A549 (cell line): ENCODE measurements around the gene PLXNA1. TPM values are rescaled to one million over a fixed set of nuclear protein-coding genes. Genes with fewer than 3 reads are reported as not detected.

Source experiments
- ATAC-seq, 2 experiments: fragments of 200-7000 bp in 1 of 2; fragments of >200 bp in 1 of 2; cut with Nextera tagmentation in 1 of 2; cut with Tn5 transposase in 1 of 2; 3 replicates each; pipeline versions ENCODE4 v1.8.0 to v1.9.1; 2018 to 2020; ENCODE audit warnings: mild to moderate bottlenecking in 1 of 2, moderate library complexity in 1 of 2
- CTCF ChIA-PET: fragments of 300-600 bp; sonication (Branson Sonifier 250); formaldehyde crosslinking; extraction: SDS; loops from one replicate; lab custom pipeline; 2021; ENCODE audit warnings: antibody characterized with exemption, inconsistent platforms; lab: Yijun Ruan, JAX
- POLR2A ChIA-PET: fragments of 350-600 bp; formaldehyde crosslinking; extraction: SDS; loops from one replicate; lab custom pipeline; 2021; ENCODE audit warnings: antibody characterized with exemption, inconsistent platforms; lab: Yijun Ruan, JAX
- DNase-seq, 2 experiments: peaks; one replicate each; pipeline versions ENCODE4 v3.0.0 to v3.0.0-alpha.2; 2011 to 2016; ENCODE audit warnings: low read depth in 1 of 2, low spot score in 1 of 2
- FAIRE-seq: peaks from 2 replicates; lab custom pipeline; 2011; peaks lifted over from hg19 to GRCh38; lab: Jason Lieb, UNC
- H3K27ac ChIP-seq, 2 experiments: fragments of >200 bp; sonication (Bioruptor Twin); formaldehyde crosslinking; 3 replicates each; pipeline ENCODE4 v1.5.1; 2016 to 2017
- H3K4me1 ChIP-seq: fragments of >200 bp; sonication (Bioruptor Twin); formaldehyde crosslinking; 3 replicates; pipeline ENCODE4 v1.6.1; 2016
- H3K4me2 ChIP-seq: fragments of >200 bp; sonication (Bioruptor Twin); formaldehyde crosslinking; 3 replicates; pipeline ENCODE4 v1.6.1; 2016
- H3K4me3 ChIP-seq: fragments of >200 bp; sonication (Bioruptor Twin); formaldehyde crosslinking; 3 replicates; pipeline ENCODE4 v1.5.1; 2016
- H3K9me3 ChIP-seq: fragments of >200 bp; sonication (Bioruptor Twin); formaldehyde crosslinking; 3 replicates; pipeline ENCODE4 v1.6.1; 2016
- BHLHE40 ChIP-seq: IDR thresholded peaks from 2 replicates; pipeline ENCODE4 v1.6.1; 2012; ENCODE audit warnings: low read depth, low read length, inconsistent platforms
- CBX8 ChIP-seq: fragments of 200-600 bp; sonication (generic); IDR thresholded peaks from 2 replicates; pipeline ENCODE4 v1.6.1; 2016
- FOSL2 ChIP-seq, 2 experiments: fragments of 450-650 bp in 1 of 2; fragments of >200 bp in 1 of 2; sonication (Bioruptor Twin) in 1 of 2; formaldehyde crosslinking; IDR thresholded peaks; 2 replicates each; pipeline versions ENCODE4 v1.5.0 to v1.6.1; 2016 to 2020; ENCODE audit warnings: mild to moderate bottlenecking in 1 of 2, moderate library complexity in 1 of 2
- HDAC2 ChIP-seq: fragments of 200-600 bp; sonication (generic); IDR thresholded peaks from 2 replicates; pipeline ENCODE4 v1.6.1; 2016
- HMGXB4 ChIP-seq: fragments of 250-450 bp; sonication (Bioruptor Pico); IDR thresholded peaks from 2 replicates; pipeline ENCODE4 v1.5.0; 2021; ENCODE audit warnings: mild to moderate bottlenecking, moderate library complexity, borderline replicate concordance
- HOXA7 ChIP-seq: fragments of 250-450 bp; sonication (Bioruptor Pico); IDR thresholded peaks from 2 replicates; pipeline ENCODE4 v1.5.0; 2020; ENCODE audit warnings: mild to moderate bottlenecking, moderate library complexity
- HOXB13 ChIP-seq: fragments of 250-450 bp; sonication (Bioruptor Pico); IDR thresholded peaks from 2 replicates; pipeline ENCODE4 v1.5.0; 2020; ENCODE audit warnings: low read depth, mild to moderate bottlenecking, moderate library complexity
- KDM1A ChIP-seq: fragments of 200-600 bp; sonication (generic); IDR thresholded peaks from 2 replicates; pipeline ENCODE4 v1.6.1; 2016; ENCODE audit warnings: low read depth, mild to moderate bottlenecking
- MYC ChIP-seq: IDR thresholded peaks from 2 replicates; pipeline ENCODE4 v1.6.1; 2012; ENCODE audit warnings: mild to moderate bottlenecking, inconsistent platforms, low read length, improper control_type of control experiment, borderline replicate concordance
- NFE2L2 ChIP-seq: fragments of 150-350 bp; conservative IDR thresholded peaks from 2 replicates; pipeline ENCODE4 v1.6.1; 2014; ENCODE audit warnings: low read length
- POLR2AphosphoS2 ChIP-seq: conservative IDR thresholded peaks from 2 replicates; pipeline ENCODE4 v1.6.1; 2012; ENCODE audit warnings: low read length, improper control_type of control experiment, inconsistent platforms
- RARB ChIP-seq: fragments of 250-450 bp; sonication (Bioruptor Pico); IDR thresholded peaks from 2 replicates; pipeline ENCODE4 v1.8.0; 2021; ENCODE audit warnings: mild to moderate bottlenecking, moderate library complexity
- RCOR1 ChIP-seq: fragments of 150-350 bp; IDR thresholded peaks from 2 replicates; pipeline ENCODE4 v1.6.1; 2014; ENCODE audit warnings: antibody characterized with exemption, low read length, low read depth
- SMC3 ChIP-seq: fragments of >200 bp; sonication (Bioruptor Twin); formaldehyde crosslinking; IDR thresholded peaks from 3 replicates; pipeline ENCODE4 v1.6.1; 2018; ENCODE audit warnings: inconsistent platforms
- SREBF2 ChIP-seq: fragments of 450-650 bp; IDR thresholded peaks from 2 replicates; pipeline ENCODE4 v1.6.1; 2014; ENCODE audit warnings: mild to moderate bottlenecking, moderate library complexity
- USF2 ChIP-seq: fragments of 450-650 bp; IDR thresholded peaks from 2 replicates; pipeline ENCODE4 v1.6.1; 2014; ENCODE audit warnings: antibody characterized with exemption
- ZC3H11A ChIP-seq: fragments of 450-650 bp; IDR thresholded peaks from 2 replicates; pipeline ENCODE4 v1.6.1; 2014; ENCODE audit warnings: antibody characterized with exemption, mild to moderate bottlenecking
- ZNF302 ChIP-seq: fragments of 250-450 bp; sonication (Bioruptor Pico); IDR thresholded peaks from 2 replicates; pipeline ENCODE4 v1.9.0; 2021; ENCODE audit warnings: inconsistent platforms, mild to moderate bottlenecking, moderate library complexity
- WGBS: methylation state at CpG from one replicate; pipeline ENCODE4 v1.1.6; 2017; ENCODE audit errors: missing lambda C conversion rate; 5-methylcytosine and 5-hydroxymethylcytosine counted together
- polyA plus RNA-seq, 4 experiments: library from polyadenylated mRNA; depleted of rRNA in 3 of 4; stranded (reverse); fragments of >200 nt; fragmentation: RNase III in 1 of 4; extraction: RNeasy Plus Mini Kit Qiagen cat#74134 plus additional on column Dnase treatment in 1 of 4; gene quantifications; 2 replicates in 3 of 4; 3 replicates in 1 of 4; pipeline ENCODE4 v1.2.3, GENCODE V29; 2011 to 2017
- TF ChIP-seq, protein P1 (sequence below): IDR thresholded peaks from 2 replicates; pipeline ENCODE4 v1.6.1; 2012; ENCODE audit warnings: low read depth, borderline replicate concordance
- TF ChIP-seq, protein P2 (sequence below): IDR thresholded peaks from 2 replicates; pipeline ENCODE4 v1.6.1; 2012

Gene PLXNA1
- polyA plus RNA-seq, 2 of the 4 experiments (the other 2 are of a cell fraction): 9.1 to 16.3 TPM

DNA sequence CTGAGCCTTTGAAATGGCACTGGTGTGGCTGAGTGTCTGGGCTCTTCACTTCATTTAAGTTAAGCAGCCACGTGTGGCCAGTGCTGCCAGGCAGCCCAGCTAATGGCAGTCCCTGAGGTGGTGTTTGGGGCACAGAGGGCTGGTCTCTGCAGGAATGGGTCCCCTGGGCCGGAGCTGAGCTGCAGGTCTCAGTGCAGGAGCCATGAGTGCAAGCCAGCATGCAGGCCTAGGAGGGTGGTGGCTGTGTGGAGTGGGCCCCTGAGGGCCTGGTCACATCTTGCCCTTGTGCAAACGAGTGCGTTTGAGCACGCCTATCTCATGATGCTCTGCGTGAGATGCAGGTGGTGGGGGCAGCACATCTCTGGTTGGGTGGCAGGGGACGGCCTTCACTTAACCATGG is 48.9 kb downstream of the PLXNA1 start (continued):
- no peak for TF ChIP-seq BHLHE40

DNA sequence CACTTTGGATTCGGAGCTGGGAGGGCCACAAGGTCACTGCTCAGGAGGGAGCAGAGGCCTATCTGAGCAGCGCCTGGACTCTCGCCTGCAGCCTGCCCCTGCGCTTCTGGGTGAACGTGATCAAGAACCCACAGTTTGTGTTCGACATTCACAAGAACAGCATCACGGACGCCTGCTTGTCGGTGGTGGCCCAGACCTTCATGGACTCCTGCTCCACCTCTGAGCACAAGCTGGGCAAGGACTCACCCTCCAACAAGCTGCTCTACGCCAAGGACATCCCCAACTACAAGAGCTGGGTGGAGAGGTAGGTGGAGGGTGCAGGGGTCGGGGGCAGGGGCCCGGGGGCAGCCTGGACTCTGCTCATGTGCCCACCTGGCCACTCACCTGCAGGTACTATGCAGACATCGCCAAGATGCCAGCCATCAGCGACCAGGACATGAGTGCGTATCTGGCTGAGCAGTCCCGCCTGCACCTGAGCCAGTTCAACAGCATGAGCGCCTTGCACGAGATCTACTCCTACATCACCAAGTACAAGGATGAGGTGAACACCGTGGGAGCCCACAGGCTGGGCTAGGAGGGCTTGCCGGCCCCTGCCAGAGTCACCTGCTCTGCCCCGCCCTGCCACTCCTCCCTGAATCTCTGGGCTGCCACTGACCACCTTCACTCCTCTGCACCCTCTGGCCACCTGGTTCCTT is 49.5 kb downstream of the PLXNA1 start:
- no peak overlapping the region for H3K4me2 ChIP-seq
- ATAC-seq: no peak
- no peak for FAIRE-seq
- TF ChIP-seq HOXA7 (CRISPR knock-in tag): no peak
- no peak for TF ChIP-seq RCOR1
- TF ChIP-seq, protein P1, sequence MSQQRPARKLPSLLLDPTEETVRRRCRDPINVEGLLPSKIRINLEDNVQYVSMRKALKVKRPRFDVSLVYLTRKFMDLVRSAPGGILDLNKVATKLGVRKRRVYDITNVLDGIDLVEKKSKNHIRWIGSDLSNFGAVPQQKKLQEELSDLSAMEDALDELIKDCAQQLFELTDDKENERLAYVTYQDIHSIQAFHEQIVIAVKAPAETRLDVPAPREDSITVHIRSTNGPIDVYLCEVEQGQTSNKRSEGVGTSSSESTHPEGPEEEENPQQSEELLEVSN: no peak
- no peak for TF ChIP-seq HMGXB4 (CRISPR knock-in tag)
- no peak for TF ChIP-seq POLR2AphosphoS2
- no peak for TF ChIP-seq USF2
- no peak for TF ChIP-seq NFE2L2
- TF ChIP-seq SREBF2: no peak
- TF ChIP-seq SMC3: no peak
- TF ChIP-seq ZC3H11A: no peak
- TF ChIP-seq MYC: no peak
- TF ChIP-seq CBX8: no peak
- TF ChIP-seq RARB (CRISPR knock-in tag): no peak
- TF ChIP-seq ZNF302 (CRISPR knock-in tag): no peak
- no peak for TF ChIP-seq FOSL2 (IDR thresholded peaks at IDR 0.05)
- no peak for TF ChIP-seq FOSL2 (CRISPR knock-in tag; IDR thresholded peaks at IDR 0.05)
- TF ChIP-seq KDM1A: no peak
- TF ChIP-seq, protein P2, sequence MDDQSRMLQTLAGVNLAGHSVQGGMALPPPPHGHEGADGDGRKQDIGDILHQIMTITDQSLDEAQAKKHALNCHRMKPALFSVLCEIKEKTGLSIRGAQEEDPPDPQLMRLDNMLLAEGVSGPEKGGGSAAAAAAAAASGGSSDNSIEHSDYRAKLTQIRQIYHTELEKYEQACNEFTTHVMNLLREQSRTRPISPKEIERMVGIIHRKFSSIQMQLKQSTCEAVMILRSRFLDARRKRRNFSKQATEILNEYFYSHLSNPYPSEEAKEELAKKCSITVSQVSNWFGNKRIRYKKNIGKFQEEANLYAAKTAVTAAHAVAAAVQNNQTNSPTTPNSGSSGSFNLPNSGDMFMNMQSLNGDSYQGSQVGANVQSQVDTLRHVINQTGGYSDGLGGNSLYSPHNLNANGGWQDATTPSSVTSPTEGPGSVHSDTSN: no peak
- TF ChIP-seq HDAC2: no peak
- no peak for TF ChIP-seq HOXB13
- H3K9me3 ChIP-seq: no peaks in the 10 kb centered on the region
- POLR2A ChIA-PET: no interaction called here
- no peak overlapping the region for H3K4me3 ChIP-seq
- 87% methylated on average over 16 of the region's 21 CpGs for WGBS
- CTCF ChIA-PET: no interaction called here
- DNase-seq: no peak
- H3K27ac ChIP-seq: no peak overlapping the region
- H3K4me1 ChIP-seq: peaks cover 11% of the 10 kb centered on the region

Other genes with a start within 250 kb of the PLXNA1 start
- not detected in 2 replicates for gene PRR23E, start 210.0 kb downstream of the PLXNA1 start, polyA plus RNA-seq (2011; rRNA removed)
- not detected in 3 replicates for gene PRR23E, start 210.0 kb downstream of the PLXNA1 start, polyA plus RNA-seq (2017; fragmentation: RNase III; extraction: RNeasy Plus Mini Kit Qiagen cat#74134 plus additional on column Dnase treatment)